AG09309 (cell line): ENCODE data around the gene DGKB.

Source experiments
- DNase-seq: peaks from one replicate; pipeline ENCODE4 v3.0.0-alpha.2; 2010; ENCODE audit warnings: low read depth
- H3K4me3 ChIP-seq: 2 replicates; pipeline ENCODE4 v1.5.1; 2011; ENCODE audit warnings: mild to moderate bottlenecking, low read depth, low read length, moderate library complexity; ENCODE audit not compliant: control insufficient read depth
- CTCF ChIP-seq: IDR thresholded peaks from 2 replicates; pipeline ENCODE4 v1.5.1; 2011; ENCODE audit warnings: mild to moderate bottlenecking, low read depth, low read length, inconsistent platforms; ENCODE audit not compliant: insufficient read depth, control insufficient read depth; ENCODE audit errors: missing control alignments

Gene DGKB

DNA sequence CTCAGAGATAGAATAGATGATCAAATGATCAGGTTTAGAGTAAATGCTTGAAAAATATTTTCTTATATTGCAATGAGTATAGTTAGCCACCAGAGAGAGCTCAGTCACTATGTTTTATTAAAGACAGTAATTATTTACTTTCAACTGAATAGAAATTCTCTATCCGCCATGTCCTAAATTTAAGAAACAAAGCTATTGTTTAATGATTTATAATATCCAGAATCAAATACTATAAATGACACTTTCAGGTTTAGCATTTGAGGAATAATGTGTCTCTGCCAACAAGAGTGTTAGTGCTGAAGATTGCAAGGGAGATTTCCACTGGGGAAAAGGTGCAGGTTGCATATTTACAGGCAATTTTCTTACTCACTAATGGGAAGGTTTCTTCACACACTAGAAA, 184.7 kb downstream of the DGKB start:
- H3K4me3 ChIP-seq, result no peak overlapping the region
- DNase-seq, result no peak
- peak; percentile 38 for TF ChIP-seq CTCF

DNA sequence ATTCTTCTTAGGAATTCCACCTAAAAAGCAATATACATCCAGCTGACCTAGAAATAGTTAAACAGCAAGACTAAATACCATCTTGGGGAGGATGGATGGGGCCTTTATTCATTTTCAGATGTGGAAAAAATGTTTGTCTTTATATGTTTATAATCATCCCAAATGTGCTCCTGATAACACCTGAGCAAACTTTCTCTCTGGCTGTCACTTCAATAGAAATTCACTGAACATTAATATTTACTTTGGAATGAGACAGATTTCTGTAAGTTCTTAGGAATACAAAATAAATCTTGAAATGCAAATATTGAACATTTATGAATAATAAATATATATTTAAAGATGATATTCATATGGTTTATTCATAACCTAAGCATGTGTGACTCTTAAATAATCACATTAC, 185.4 kb downstream of the DGKB start:
- DNase-seq, result no peak
- H3K4me3 ChIP-seq, result no peak overlapping the region
- no peak for TF ChIP-seq CTCF

- no peak for TF ChIP-seq CTCF
- DNase-seq, result no peak
- H3K4me3 ChIP-seq, result no peak overlapping the region
Measured at GRCh38 chr7:14714161-14714728, 188.3 kb downstream of the DGKB start.

GRCh38 chr7:14698239-14698638, 204.3 kb downstream of the DGKB start:
- no peak for TF ChIP-seq CTCF
- H3K4me3 ChIP-seq, result no peak overlapping the region
- DNase-seq, result no peak

GRCh38 chr7:14697684-14698083, 204.9 kb downstream of the DGKB start:
- no peak for TF ChIP-seq CTCF
- H3K4me3 ChIP-seq, result no peak overlapping the region
- no peak for DNase-seq

DNA sequence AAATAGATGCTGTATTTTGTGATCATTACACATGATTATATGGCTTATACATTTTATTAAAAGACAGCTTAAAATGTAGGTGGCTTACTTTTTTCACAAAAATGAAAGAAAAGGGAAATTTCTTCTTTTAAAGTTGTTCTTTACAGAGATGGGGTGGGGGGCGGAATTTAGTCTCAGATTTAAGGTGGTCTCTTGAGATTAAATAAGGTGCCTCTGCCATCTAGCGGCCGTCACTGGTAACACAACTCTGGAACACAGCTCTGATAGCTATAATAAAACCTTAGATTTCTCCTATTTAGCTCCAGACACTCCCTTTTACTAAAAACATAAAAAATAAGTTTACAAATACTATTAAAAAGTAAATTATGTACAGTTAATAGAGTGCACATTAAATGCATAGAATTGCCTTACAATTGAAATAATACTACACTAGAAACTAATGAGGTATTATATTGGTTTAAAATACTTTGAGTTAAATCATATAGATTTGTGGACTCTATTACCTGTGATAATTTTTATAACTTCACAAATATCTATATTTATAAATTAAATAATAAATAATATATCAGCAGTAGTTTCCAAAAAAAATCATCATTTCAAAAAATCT, 210.9 kb downstream of the DGKB start:
- no peak for DNase-seq
- peak; percentile 80 for TF ChIP-seq CTCF
- no peak overlapping the region for H3K4me3 ChIP-seq
